Kidney (tissue), 14 donors: ENCODE results near the gene GPI. TPM values are rescaled to one million over a fixed set of nuclear protein-coding genes. Genes with fewer than 3 reads are reported as not detected.

Source experiments
- DNase-seq, 5 donors: peaks; one replicate each; pipeline ENCODE4 v3.0.0-alpha.2; 2013 to 2020
- FAIRE-seq: peaks from 2 replicates; lab custom pipeline; 2012; peaks lifted over from hg19 to GRCh38; lab: Jason Lieb, UNC
- H3K27ac ChIP-seq, 2 donors: one replicate each; pipeline ENCODE4 v1.7.0; 2013; ENCODE audit warnings: low read depth in 2 of 2, low read length in 2 of 2, inconsistent platforms in 1 of 2
- H3K27me3 ChIP-seq: one replicate; pipeline ENCODE4 v1.7.1; 2013; ENCODE audit warnings: low read length, inconsistent platforms; ENCODE audit not compliant: control insufficient read depth, insufficient read depth
- H3K36me3 ChIP-seq, 3 donors: one replicate each; pipeline versions ENCODE4 v1.7.0 to v1.7.1; 2013; ENCODE audit warnings: low read length in 3 of 3, control low read depth in 1 of 3, inconsistent platforms in 1 of 3; ENCODE audit not compliant: insufficient read depth in 3 of 3, control insufficient read depth in 2 of 3
- H3K4me1 ChIP-seq, 3 donors: one replicate each; pipeline versions ENCODE4 v1.7.0 to v1.7.1; 2013; ENCODE audit warnings: low read length in 3 of 3, inconsistent platforms in 1 of 3, low read depth in 1 of 3; ENCODE audit not compliant: control insufficient read depth in 2 of 3, insufficient read depth in 2 of 3
- H3K4me3 ChIP-seq, 3 donors: one replicate each; pipeline versions ENCODE4 v1.7.0 to v1.8.1; 2013; ENCODE audit warnings: low read length in 3 of 3, control low read depth in 1 of 3, inconsistent platforms in 1 of 3
- H3K9ac ChIP-seq, 3 donors: one replicate each; pipeline versions ENCODE4 v1.7.0 to v1.7.1; 2013; ENCODE audit warnings: low read length in 3 of 3, control low read depth in 1 of 3, inconsistent platforms in 1 of 3
- H3K9me3 ChIP-seq, 3 donors: one replicate each; pipeline versions ENCODE4 v1.7.0 to v1.7.1; 2013; ENCODE audit warnings: low read length in 3 of 3, control low read depth in 1 of 3, inconsistent platforms in 1 of 3; ENCODE audit not compliant: control insufficient read depth in 2 of 3, insufficient read depth in 1 of 3
- CTCF ChIP-seq: IDR thresholded peaks from 3 replicates; pipeline ENCODE4 v1.5.1; 2012; ENCODE audit warnings: mild to moderate bottlenecking, moderate library complexity, borderline replicate concordance; ENCODE audit not compliant: insufficient read depth; ENCODE audit errors: extremely low read depth
- intact Hi-C: fragments of 100-400 bp; cut with DNase I; formaldehyde crosslinking; loops from one replicate; pipeline ENCODE4 v1.11.1; 2022
- polyA plus RNA-seq: library from polyadenylated mRNA; stranded (reverse); fragments of 350-450 nt; fragmentation: Illumina TruSeq; extraction: RNeasy Lipid Tissue Mini Kit (QIAGEN cat#74804); gene quantifications from one replicate; pipeline ENCODE4 v1.2.3, GENCODE V29; 2014; ENCODE audit warnings: low read depth, low replicate concordance; ENCODE audit not compliant: insufficient read depth
- total RNA-seq: library from RNA; stranded (reverse); fragmentation: NEBNext Ultra II Directional; extraction: Animal tissue kit (Norgen Biotek cat#: 25700); gene quantifications from one replicate; pipeline ENCODE4 v1.2.1, GENCODE V29; 2021
- donor health status: control.
- donor health status: control.
- donor health status: control.
- donor health status: control.
- donor health status: control.
- donor health status: DM: yes; HTN: yes; CAD: no.
- donor health status: Normal renal cell carcinoma (clear cell type).

Gene GPI
- total and polyA plus RNA-seq, 2 donors from 2014 or later = 257 to 315 TPM

- H3K27ac ChIP-seq = no peak overlapping the region
- H3K27me3 ChIP-seq = no peaks in the 10 kb centered on the region
- no peaks in the 10 kb centered on the region for H3K9me3 ChIP-seq
- TF ChIP-seq CTCF = no peak
- H3K4me1 ChIP-seq = no peaks in the 10 kb centered on the region
- FAIRE-seq (no peak), DNase-seq (no peak)
- intact Hi-C loops = no loop called here
- H3K36me3 ChIP-seq = peaks cover 0 to 46% (median 2%) of the 10 kb centered on the region in 3 donors
- no peak overlapping the region for H3K9ac ChIP-seq
- no peak overlapping the region for H3K4me3 ChIP-seq
Measured at GRCh38 chr19:34324320-34324719, 40.7 kb upstream of the GPI start.

DNA sequence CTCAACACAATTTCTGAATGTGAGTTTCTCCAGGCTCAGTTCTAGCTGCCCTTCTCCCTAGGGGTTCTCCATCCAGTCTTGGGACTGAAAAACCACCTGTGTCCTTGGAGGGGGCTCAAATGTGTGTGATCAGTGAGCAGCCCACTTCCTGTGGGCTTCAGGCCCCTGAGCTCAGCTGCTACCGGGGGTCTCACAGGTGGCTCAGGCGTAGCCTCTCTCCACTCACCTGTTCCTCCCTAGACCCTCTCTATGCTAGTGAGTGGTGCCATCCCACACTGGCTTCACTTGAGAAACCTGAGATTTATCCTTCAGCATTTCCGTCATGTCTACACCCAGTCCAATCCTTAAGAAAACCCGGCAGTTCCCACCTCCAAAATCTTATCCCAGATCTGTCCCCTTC lies 39.8 kb upstream of the GPI start:
- no peak overlapping the region for H3K9ac ChIP-seq
- no peak for FAIRE-seq
- intact Hi-C loops = no loop called here
- no peaks in the 10 kb centered on the region for H3K9me3 ChIP-seq
- H3K4me1 ChIP-seq = no peaks in the 10 kb centered on the region
- H3K4me3 ChIP-seq = no peak overlapping the region
- peaks cover 3 to 51% (median 6%) of the 10 kb centered on the region in 3 donors for H3K36me3 ChIP-seq
- DNase-seq = no peak
- H3K27ac ChIP-seq = no peak overlapping the region
- no peaks in the 10 kb centered on the region for H3K27me3 ChIP-seq
- no peak for TF ChIP-seq CTCF

DNA sequence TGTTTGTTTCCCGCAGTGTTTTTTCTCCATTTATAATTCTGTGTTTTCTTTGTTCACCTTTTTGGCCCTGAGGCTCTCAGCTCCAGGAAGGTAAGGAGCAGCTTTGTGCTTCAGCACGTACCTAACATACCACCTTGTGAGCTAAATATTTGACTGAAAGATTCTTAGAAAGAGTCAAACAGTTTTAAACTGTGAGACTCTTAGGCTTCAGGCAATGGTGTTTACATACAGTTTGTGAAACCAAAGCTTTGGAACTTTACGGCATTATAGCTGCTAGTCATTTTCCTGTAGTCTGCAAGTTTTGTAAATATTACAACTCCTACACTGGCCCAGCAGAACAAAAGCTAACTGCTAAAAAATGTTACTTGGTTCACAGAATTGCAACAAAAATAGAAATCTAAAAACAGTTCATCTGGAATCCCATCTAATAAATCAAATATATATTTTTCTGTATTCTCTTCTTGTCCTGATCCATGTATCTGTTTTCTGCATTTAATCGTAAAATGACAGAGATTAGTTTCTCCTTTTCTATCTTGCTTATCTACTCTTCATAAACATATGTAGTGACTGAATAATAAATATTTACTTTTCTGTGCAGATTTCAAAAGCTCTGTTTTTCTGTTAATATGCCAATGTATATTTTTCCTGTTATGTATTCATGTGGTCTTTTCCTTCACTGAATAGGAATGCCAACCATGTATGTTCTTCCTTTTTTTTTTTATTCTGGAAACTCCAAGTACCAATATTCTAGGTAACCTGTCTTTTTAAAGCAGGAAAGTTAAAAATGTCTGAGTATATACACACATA lies 38.8 kb upstream of the GPI start:
- H3K9ac ChIP-seq = no peak overlapping the region
- no peak for TF ChIP-seq CTCF
- FAIRE-seq = no peak
- intact Hi-C loops = no loop called here
- H3K36me3 ChIP-seq = peaks cover 4 to 60% (median 10%) of the 10 kb centered on the region in 3 donors
- no peaks in the 10 kb centered on the region for H3K9me3 ChIP-seq
- H3K27ac ChIP-seq = no peak overlapping the region
- no peaks in the 10 kb centered on the region for H3K27me3 ChIP-seq
- H3K4me1 ChIP-seq = no peaks in the 10 kb centered on the region
- H3K4me3 ChIP-seq = no peak overlapping the region
- DNase-seq = no peak
